Ovary (tissue), 9 donors: ENCODE measurements around the gene POLR3H. TPM values are rescaled to one million over a fixed set of nuclear protein-coding genes. Genes with fewer than 3 reads are reported as not detected.

Experiments used
- DNase-seq, 5 donors: peaks; one replicate each; pipeline ENCODE4 v3.0.0-alpha.2; 2019 to 2020
- H3K27ac ChIP-seq, 2 donors: fragments of 200-600 bp; one replicate each; pipeline versions ENCODE4 v1.5.1 to v1.8.0; 2019 to 2022
- H3K27me3 ChIP-seq: fragments of 200-600 bp; one replicate; pipeline ENCODE4 v1.8.0; 2022
- H3K36me3 ChIP-seq: fragments of 200-600 bp; sonication (generic); one replicate; pipeline ENCODE4 v1.5.1; 2019
- H3K4me1 ChIP-seq: one replicate; pipeline ENCODE4 v1.8.1; 2013; ENCODE audit warnings: mild to moderate bottlenecking, moderate library complexity; ENCODE audit not compliant: insufficient read depth
- H3K4me3 ChIP-seq: fragments of 200-600 bp; sonication (generic); one replicate; pipeline ENCODE4 v1.5.1; 2017
- H3K9me3 ChIP-seq, 2 donors: fragments of 200-600 bp in 1 of 2; sonication (generic) in 1 of 2; one replicate each; pipeline versions ENCODE4 v1.5.1 to v1.8.1; 2013 to 2019; ENCODE audit warnings: mild to moderate bottlenecking in 1 of 2, moderate library complexity in 1 of 2
- EP300 ChIP-seq: sonication (generic); formaldehyde crosslinking; IDR thresholded peaks from one replicate; pipeline ENCODE4 v1.6.1; 2017; ENCODE audit warnings: antibody characterized with exemption
- POLR2A ChIP-seq: fragments of 450-650 bp; IDR thresholded peaks from one replicate; pipeline ENCODE4 v1.6.1; 2017; ENCODE audit warnings: antibody characterized with exemption, mild to moderate bottlenecking, moderate library complexity
- WGBS, 3 donors: extraction: QIAGEN DNeasy Blood & Tissue Kit in 1 of 3; methylation state at CpG; one replicate each; pipeline versions ENCODE4 v1.1.5 to v1.1.7; 2013 to 2017; 5-methylcytosine and 5-hydroxymethylcytosine counted together
- intact Hi-C, 4 donors: fragments of 100-400 bp; cut with DNase I; formaldehyde crosslinking; loops; one replicate each; pipeline versions ENCODE4 v1.11.0 to v1.15.1; 2022 to 2023
- polyA plus RNA-seq, 2 donors: library from polyadenylated mRNA; stranded (reverse); fragments of 200-250 nt in 1 of 2; fragments of 350-450 nt in 1 of 2; fragmentation: Illumina TruSeq in 1 of 2; extraction: RNeasy Lipid Tissue Mini Kit (QIAGEN cat#74804) in 1 of 2; gene quantifications; one replicate each; pipeline ENCODE4 v1.2.3, GENCODE V29; 2013 to 2014
- total RNA-seq, 7 donors: library from RNA; depleted of rRNA in 2 of 7; stranded (reverse); fragments of >200 nt in 2 of 7; fragmentation: NEBNext Ultra II Directional in 3 of 7; extraction: Animal tissue kit (Norgen Biotek cat#: 25700) in 3 of 7; gene quantifications; one replicate each; pipeline versions ENCODE4 v1.1.0 to v1.2.4, GENCODE V29; 2016 to 2023
- TF ChIP-seq, protein P1 (sequence below), 3 donors: fragments of 450-650 bp in 2 of 3; fragments of 200-600 bp in 1 of 3; IDR thresholded peaks; one replicate each; pipeline versions ENCODE4 v1.5.1 to v1.8.0; 2016 to 2022; ENCODE audit warnings: antibody characterized with exemption in 3 of 3, mild to moderate bottlenecking in 1 of 3
- donor health status: DM: no; HTN: no; CAD: no; lungs with moderate emphysema.
- donor health status: DM: no; HTN: no; CAD: no.
- donor health status: Bipolar disorder and iron deficiency.
- donor health status: DM: yes; HTN: yes; CAD: no.
- donor health status: DM: no; HTN: no; CAD: no.
- donor health status: DM: yes; HTN: yes; CAD: no.

POLR3H gene
- total and polyA plus RNA-seq, 9 donors: 15.7 to 84.6 (median 49.6) TPM

DNA sequence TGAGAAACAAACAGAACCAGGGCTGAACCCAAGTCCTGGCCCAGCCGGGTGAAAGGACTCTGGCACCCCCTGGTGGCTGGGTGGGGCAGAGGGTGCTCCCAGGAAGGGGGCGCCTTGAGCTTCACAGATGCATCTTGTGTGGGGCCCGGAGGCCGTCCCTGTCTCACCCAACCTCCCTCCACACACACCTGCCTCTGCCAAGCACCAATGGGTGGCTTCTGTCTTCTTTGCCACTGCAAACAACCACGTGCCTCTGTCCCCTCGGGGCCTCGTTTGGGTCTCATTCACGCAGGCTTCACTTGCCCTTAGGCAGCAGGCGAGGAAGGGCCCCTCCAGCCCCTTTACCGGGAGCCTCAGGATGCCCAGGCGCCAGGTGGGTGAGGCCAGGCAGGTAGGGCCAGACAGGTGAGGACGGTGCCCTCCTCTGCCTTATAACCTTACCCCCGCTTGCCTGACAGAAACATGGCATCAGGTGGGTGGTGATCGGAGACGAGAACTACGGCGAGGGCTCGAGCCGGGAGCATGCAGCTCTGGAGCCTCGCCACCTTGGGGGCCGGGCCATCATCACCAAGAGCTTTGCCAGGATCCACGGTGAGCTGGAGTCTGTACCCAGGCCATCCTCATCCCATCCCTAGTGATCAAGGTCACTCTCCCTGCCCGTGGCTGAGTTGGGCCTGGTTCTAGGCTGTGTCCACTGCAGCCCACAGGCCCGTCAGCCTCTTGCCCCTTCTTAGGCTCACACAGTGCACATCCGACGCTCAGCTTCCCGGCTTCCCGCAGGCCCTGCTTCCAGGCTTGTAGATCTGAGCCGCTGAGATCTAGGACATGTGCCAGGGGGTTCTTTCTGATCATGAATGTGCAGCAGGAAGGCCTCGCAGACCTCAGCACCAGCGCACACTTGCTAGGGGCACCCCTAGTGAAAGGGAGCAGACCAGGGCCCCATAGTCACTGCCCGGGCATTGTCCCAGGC, 17.2 kb downstream of the POLR3H start:
- Histone ChIP-seq H3K27me3 (no peaks in the 10 kb centered on the region), H3K9me3 (no peaks in the 10 kb centered on the region), H3K36me3 (no peaks in the 10 kb centered on the region), H3K4me3 (no peak overlapping the region), H3K4me1 (peaks cover 25% of the 10 kb centered on the region), H3K27ac (peak overlapping the region; percentile 51 to 89)
- peak in 4 of 5 donors; percentile 61 to 69 (median 64) for DNase-seq
- WGBS, 3 donors: 59 to 70% (median 64%) methylated on average over 32 of the region's 32 CpGs
- intact Hi-C loops: no loop called here
- TF ChIP-seq, protein P1, sequence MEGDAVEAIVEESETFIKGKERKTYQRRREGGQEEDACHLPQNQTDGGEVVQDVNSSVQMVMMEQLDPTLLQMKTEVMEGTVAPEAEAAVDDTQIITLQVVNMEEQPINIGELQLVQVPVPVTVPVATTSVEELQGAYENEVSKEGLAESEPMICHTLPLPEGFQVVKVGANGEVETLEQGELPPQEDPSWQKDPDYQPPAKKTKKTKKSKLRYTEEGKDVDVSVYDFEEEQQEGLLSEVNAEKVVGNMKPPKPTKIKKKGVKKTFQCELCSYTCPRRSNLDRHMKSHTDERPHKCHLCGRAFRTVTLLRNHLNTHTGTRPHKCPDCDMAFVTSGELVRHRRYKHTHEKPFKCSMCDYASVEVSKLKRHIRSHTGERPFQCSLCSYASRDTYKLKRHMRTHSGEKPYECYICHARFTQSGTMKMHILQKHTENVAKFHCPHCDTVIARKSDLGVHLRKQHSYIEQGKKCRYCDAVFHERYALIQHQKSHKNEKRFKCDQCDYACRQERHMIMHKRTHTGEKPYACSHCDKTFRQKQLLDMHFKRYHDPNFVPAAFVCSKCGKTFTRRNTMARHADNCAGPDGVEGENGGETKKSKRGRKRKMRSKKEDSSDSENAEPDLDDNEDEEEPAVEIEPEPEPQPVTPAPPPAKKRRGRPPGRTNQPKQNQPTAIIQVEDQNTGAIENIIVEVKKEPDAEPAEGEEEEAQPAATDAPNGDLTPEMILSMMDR (IDR thresholded peaks at IDR 0.05): peak; percentile 39 to 69 (median 58)
- TF ChIP-seq POLR2A: no peak
- no peak for TF ChIP-seq EP300

DNA sequence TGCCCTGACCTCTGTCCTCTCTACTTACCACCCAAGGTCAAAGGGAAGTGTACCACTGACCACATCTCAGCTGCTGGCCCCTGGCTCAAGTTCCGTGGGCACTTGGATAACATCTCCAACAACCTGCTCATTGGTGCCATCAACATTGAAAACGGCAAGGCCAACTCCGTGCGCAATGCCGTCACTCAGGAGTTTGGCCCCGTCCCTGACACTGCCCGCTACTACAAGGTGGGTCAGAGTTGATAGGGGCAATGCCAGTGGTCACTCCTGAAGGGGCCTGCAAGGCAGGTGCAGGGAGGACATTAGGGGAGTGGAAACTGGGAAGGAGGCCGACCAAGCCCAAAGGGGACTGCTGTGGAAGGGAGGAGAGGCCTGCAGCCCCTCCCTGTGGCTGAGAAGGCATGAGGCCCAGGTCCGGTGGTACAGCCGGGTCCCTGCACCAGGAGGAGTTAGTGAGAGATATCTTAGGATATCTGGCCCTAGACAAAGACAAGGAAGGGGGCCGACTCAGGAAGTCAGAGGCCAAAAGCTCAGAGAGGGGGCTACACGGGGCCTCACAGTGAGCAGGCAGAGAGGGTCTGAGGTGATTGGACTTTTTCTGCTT, 17.9 kb downstream of the POLR3H start:
- intact Hi-C loops: no loop called here
- TF ChIP-seq, protein P1 (IDR thresholded peaks at IDR 0.05): no peak
- no peak for TF ChIP-seq POLR2A
- TF ChIP-seq EP300: no peak
- no peaks in the 10 kb centered on the region for H3K9me3 ChIP-seq
- H3K27ac ChIP-seq: peak overlapping the region; percentile 51 to 89
- H3K4me3 ChIP-seq: no peak overlapping the region
- H3K27me3 ChIP-seq: no peaks in the 10 kb centered on the region
- DNase-seq: no peak
- peaks cover 25% of the 10 kb centered on the region for H3K4me1 ChIP-seq
- no peaks in the 10 kb centered on the region for H3K36me3 ChIP-seq
- WGBS, 3 donors: 62 to 66% (median 63%) methylated on average over 12 of the region's 12 CpGs

DNA sequence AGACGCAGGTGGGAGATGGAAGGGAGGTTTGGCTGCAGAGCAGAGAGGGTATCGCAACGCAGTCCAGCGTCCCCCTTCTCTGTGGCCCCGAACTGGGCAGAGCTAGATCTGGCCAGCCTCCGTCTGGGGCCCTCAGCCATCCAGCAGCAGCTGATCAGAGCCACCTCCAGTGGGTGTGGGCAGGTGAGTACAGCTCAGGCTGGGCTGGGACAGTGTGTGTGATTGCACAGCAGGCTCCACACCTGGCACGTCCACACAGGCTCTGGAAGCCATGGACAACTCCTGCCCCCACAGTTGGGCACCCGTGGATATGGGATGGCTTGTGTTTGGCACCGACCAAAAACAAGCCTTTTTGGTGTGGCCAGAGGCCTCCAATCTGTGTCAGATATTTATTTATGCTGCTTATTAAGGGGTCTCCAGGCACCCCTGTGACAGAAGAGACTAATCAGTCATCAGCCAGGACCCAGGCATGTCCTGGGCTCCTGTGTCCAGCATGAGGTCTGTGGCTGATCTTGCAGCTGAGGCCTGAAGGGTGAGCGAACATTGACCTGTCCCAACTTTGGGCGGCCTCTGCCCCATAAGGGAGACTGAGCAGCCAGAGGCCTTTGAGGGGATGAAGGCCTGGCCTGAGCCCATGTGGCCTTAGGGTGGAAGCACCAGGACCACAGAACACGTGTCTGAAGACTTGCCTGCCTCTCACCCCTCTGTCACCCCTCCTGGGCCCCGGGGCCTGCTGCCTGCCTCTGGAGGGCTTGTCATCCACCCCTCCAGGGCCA, 18.6 kb downstream of the POLR3H start:
- peaks cover 25% of the 10 kb centered on the region for H3K4me1 ChIP-seq
- intact Hi-C loops: no loop called here
- 72 to 78% (median 72%) methylated on average over 13 of the region's 13 CpGs for WGBS, 3 donors

More for the DNA sequence above, 18.6 kb downstream of the POLR3H start:
- H3K36me3 ChIP-seq: no peaks in the 10 kb centered on the region
- H3K27me3 ChIP-seq: no peaks in the 10 kb centered on the region
- DNase-seq: peak in 1 of 5 donors; percentile 41
- TF ChIP-seq, protein P1 (IDR thresholded peaks at IDR 0.05): no peak
- TF ChIP-seq EP300 (no peak), POLR2A (no peak)
- peak overlapping the region; percentile 85 to 89 for H3K27ac ChIP-seq
- no peaks in the 10 kb centered on the region for H3K9me3 ChIP-seq
- no peak overlapping the region for H3K4me3 ChIP-seq
